ENCODE data around the gene RAET1L.

GRCh38 chr6:150030611-150031010 is 5.3 kb upstream of the RAET1L start:
- no peak for TF ChIP-seq ZFX (IDR thresholded peaks at IDR 0.05; ENCODE audit: borderline replicate concordance)
- TF ChIP-seq CTCF (IDR thresholded peaks at IDR 0.05) = no peak
